Measurements from ENCODE around the gene PWP2. TPM values are rescaled to one million over a fixed set of nuclear protein-coding genes. Genes with fewer than 3 reads are reported as not detected.

PWP2 gene
- 0.98 and 4.0 TPM in 2 replicates for total RNA-seq (ENCODE audit: low replicate concordance)

DNA sequence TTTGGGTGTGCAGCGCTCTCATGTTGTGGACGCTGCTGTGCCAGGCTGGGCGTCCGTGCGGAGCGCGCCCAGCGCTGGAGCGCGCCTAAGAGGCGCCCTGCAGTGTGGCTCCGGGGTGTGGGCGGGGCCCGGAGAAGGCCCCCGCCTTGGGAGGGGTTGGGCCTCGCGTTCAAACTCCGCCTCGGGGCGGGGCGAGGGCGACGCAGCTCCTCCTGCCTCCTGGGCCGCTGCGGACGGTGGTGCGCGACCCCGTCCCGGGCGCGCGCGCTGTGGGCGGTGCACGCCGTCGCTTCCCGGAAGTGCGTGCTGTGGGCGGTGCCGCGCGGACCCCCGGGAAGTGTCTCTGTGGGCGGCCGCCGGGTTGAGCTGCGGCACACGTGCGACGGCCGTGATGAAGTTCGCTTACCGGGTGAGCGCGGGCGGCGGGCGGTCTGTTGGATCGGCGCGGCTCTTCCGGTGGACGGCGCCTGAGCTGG, at the start of gene PWP2:
Gene PWP2 (plus strand): TSS at position 374 of the 476 bp plus-strand sequence. CDS start 18 bp downstream, at position 392.
- peak within 1 kb of the TSS; percentile 48 for H3K4me3 ChIP-seq (ENCODE audit: low read depth, low read length)
- DNase-seq (ENCODE audit: low read depth), result peak; percentile 47

DNA sequence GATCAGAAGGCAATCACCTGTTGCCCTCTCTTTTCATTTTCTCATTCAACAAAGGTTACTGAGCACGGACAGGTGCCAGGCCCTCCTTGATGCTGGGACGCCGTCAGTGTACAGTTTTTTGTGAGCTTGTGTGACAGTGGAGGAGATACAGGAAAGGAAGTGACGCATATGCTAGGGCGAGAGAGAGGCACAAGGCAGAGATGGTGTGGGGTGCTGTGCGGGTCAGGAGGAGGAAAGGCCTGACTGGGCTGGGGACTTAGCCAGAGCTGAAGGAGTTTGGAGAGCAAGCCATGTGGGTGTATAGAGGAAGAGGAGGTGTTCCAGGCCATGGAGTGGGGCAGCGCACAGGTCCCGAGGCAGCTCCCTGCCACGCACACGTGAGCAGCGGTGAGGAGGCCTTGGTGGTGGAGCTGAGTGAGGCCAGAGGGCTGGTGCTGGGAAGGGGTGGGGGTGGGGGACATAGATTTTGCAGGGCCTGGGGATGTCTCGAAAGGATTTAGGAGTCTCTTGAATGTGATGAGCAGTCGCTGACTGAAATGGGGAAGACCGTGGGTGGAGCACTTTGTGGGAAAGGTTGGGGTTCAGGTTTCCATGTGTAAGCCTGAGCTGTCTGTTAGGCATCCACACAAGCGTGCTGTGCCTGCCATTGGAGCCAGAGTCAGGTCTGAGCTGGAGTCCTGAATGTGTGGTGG, 49.1 kb upstream of the PWP2 start:
- no peak overlapping the region for H3K4me3 ChIP-seq (ENCODE audit: low read depth, low read length)
- DNase-seq (ENCODE audit: low read depth), result no peak
- TF ChIP-seq, protein P1, sequence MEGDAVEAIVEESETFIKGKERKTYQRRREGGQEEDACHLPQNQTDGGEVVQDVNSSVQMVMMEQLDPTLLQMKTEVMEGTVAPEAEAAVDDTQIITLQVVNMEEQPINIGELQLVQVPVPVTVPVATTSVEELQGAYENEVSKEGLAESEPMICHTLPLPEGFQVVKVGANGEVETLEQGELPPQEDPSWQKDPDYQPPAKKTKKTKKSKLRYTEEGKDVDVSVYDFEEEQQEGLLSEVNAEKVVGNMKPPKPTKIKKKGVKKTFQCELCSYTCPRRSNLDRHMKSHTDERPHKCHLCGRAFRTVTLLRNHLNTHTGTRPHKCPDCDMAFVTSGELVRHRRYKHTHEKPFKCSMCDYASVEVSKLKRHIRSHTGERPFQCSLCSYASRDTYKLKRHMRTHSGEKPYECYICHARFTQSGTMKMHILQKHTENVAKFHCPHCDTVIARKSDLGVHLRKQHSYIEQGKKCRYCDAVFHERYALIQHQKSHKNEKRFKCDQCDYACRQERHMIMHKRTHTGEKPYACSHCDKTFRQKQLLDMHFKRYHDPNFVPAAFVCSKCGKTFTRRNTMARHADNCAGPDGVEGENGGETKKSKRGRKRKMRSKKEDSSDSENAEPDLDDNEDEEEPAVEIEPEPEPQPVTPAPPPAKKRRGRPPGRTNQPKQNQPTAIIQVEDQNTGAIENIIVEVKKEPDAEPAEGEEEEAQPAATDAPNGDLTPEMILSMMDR (IDR thresholded peaks at IDR 0.05; ENCODE audit: insufficient read depth, low read length), result no peak

DNA sequence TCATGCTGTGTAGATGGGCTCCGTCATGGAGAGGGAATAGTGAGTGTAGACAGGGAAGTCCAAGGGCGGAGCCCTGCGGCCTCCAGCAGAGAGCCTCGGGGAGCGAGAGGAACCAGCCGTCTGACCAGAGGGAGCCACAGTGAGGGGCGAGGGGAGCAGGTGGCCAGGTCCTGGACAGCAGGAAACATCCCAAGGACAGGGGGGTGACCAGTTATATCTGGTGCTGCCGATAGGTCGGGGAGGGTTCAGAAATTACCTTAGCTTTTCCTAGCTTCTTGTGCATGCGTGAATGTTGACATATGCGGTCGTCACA, 48.6 kb upstream of the PWP2 start:
- TF ChIP-seq, protein P1 (IDR thresholded peaks at IDR 0.05; ENCODE audit: insufficient read depth, low read length), result no peak
- DNase-seq (ENCODE audit: low read depth), result no peak
- no peak overlapping the region for H3K4me3 ChIP-seq (ENCODE audit: low read depth, low read length)

DNA sequence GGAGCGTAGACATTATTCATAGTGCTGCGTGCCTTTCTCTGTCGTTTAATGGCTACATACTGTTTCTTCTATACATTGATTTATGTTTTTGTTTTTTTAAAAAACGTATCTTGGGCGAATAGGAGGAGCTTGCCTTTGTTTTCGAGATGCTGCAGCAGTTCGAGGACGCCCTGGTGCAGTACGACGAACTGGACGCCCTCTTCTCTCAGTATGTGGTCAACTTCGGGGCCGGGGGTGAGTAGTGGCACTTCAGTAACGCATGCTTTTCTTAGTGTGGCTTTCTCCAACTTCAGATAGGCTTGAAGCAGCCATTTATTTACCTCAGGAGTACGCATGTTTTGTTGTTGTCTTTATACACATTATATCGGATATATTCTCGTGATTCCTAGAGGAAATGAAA, 48.2 kb upstream of the PWP2 start:
- DNase-seq (ENCODE audit: low read depth), result no peak
- no peak overlapping the region for H3K4me3 ChIP-seq (ENCODE audit: low read depth, low read length)
- TF ChIP-seq, protein P1 (IDR thresholded peaks at IDR 0.05; ENCODE audit: insufficient read depth, low read length), result no peak

DNA sequence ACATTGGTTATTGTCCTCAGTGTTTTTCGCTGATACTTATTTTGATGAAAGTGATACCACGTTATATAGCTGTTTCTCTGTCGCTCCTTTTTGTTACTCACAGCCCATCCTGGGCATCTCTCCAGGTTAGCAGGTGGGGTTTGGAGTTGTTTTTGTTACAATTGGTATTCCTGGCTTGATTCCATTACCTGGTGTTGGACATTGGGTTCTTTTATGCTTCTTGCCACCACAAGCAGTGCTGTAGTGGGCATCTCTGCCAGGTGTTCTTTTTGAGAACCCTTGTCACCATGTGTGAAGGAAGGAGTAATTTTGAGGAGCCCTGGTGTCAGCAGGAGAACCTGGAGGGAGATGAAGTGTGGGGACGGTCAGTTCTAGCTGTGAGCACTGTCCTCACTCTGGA, 47.5 kb upstream of the PWP2 start:
- no peak for DNase-seq (ENCODE audit: low read depth)
- TF ChIP-seq, protein P1 (IDR thresholded peaks at IDR 0.05; ENCODE audit: insufficient read depth, low read length), result no peak
- H3K4me3 ChIP-seq (ENCODE audit: low read depth, low read length), result no peak overlapping the region

DNA sequence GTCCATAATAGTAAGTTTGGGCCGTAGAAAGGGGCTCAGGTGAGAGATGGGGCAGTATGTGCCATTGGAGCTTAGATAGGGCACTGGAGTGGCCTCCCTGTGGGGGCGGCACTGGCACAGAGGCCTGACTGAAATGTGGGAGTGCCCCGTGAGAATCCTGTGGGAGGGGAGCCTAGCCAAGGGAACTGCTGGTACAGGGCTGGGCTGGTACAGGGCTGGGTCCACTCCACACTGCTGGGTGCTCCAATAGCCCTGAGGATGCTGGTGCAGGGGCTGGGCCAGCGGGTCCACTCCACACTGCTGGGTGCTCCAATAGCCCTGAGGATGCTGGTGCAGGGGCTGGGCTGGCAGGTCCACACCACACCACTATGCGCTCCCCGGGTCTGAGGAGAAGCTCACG, 44.8 kb upstream of the PWP2 start:
- no peak for DNase-seq (ENCODE audit: low read depth)
- TF ChIP-seq, protein P1 (IDR thresholded peaks at IDR 0.05; ENCODE audit: insufficient read depth, low read length), result no peak

DNA sequence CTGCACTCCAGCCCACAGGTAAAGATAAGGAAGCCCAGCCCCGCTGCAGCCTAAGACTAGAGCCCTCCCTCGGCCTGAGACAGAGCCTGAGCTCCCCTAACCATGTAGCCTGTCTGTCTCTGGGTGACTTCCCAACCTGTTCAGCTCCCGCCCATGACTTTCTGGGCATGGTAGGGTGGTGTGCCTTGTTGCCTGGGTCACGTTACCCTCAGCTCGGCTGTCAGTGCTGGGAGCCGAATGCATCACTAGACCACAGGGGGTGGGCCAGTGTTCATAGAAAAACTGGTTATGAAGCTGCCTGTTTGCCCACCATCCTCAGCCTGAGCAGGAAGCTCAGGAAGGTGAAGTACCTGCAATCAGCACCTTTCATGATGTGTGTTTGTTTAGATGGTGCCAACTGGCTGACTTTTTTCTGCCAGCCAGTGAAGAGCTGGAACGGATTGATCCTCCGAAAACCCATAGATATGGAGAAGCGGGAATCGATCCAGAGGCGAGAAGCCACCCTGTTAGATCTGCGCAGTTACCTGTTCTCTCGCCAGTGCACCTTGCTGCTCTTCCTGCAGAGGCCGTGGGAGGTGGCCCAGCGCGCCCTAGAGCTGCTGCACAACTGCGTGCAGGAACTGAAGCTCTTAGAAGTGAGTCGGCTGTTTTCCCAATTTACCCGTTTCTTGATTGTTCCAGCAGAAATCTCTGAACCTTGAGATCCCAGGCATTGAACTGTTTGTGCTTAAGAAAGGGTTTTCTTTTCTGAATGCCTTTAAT, 43.9 kb upstream of the PWP2 start:
- TF ChIP-seq, protein P1 (IDR thresholded peaks at IDR 0.05; ENCODE audit: insufficient read depth, low read length), result no peak
- DNase-seq (ENCODE audit: low read depth), result no peak

More for the DNA sequence above, 44.8 kb upstream of the PWP2 start:
- no peak overlapping the region for H3K4me3 ChIP-seq (ENCODE audit: low read depth, low read length)

More for the DNA sequence above, 43.9 kb upstream of the PWP2 start:
- H3K4me3 ChIP-seq (ENCODE audit: low read depth, low read length), result no peak overlapping the region
